Muscle layer of colon (tissue), 2 donors: ENCODE results near the gene CDH9.

ENCODE experiments used
- H3K27ac ChIP-seq: one replicate; pipeline ENCODE4 v1.7.0; 2013; ENCODE audit warnings: low read depth, mild to moderate bottlenecking, low read length, moderate library complexity
- H3K27me3 ChIP-seq, 2 donors: one replicate each; pipeline ENCODE4 v1.7.0; 2013; ENCODE audit warnings: low read length in 2 of 2, mild to moderate bottlenecking in 2 of 2; ENCODE audit not compliant: insufficient read depth in 2 of 2, control insufficient read depth in 1 of 2
- H3K36me3 ChIP-seq: one replicate; pipeline ENCODE4 v1.7.0; 2013; ENCODE audit warnings: mild to moderate bottlenecking, low read length; ENCODE audit not compliant: insufficient read depth
- H3K4me1 ChIP-seq: one replicate; pipeline ENCODE4 v1.7.0; 2013; ENCODE audit warnings: mild to moderate bottlenecking, low read length; ENCODE audit not compliant: insufficient read depth
- H3K4me3 ChIP-seq, 2 donors: one replicate each; pipeline ENCODE4 v1.7.0; 2013; ENCODE audit warnings: low read length in 2 of 2, low read depth in 1 of 2, mild to moderate bottlenecking in 1 of 2, moderate library complexity in 1 of 2
- H3K9ac ChIP-seq: one replicate; pipeline ENCODE4 v1.7.0; 2013; ENCODE audit warnings: low read length
- H3K9me3 ChIP-seq: one replicate; pipeline ENCODE4 v1.7.0; 2013; ENCODE audit warnings: mild to moderate bottlenecking, low read length
- donor health status: abdominal sarcoma.
- donor health status: Adenocarcinoma of cecum.

Gene CDH9

DNA sequence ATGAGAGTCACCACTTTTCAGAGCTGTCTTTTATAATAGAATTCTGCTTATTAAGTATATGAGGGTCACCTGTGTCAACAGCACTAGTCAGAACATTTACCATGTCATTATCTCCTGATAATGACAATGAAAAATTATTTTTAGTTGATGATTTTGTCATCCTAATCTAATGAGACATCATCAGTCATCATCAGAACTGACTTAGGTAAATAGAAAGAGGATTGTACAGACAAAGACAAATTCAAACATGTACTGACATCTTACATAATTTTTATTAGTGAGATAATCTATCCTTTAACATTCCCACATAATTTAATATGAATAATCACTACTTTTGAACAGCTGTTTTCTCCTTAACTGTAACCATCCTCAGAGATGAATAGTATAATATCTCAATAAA lies 22.6 kb downstream of the CDH9 start:
- Histone ChIP-seq H3K4me1 (no peaks in the 10 kb centered on the region), H3K27ac (no peak overlapping the region), H3K9ac (no peak overlapping the region), H3K36me3 (no peaks in the 10 kb centered on the region), H3K4me3 (no peak overlapping the region), H3K27me3 (no peaks in the 10 kb centered on the region), H3K9me3 (no peaks in the 10 kb centered on the region)

DNA sequence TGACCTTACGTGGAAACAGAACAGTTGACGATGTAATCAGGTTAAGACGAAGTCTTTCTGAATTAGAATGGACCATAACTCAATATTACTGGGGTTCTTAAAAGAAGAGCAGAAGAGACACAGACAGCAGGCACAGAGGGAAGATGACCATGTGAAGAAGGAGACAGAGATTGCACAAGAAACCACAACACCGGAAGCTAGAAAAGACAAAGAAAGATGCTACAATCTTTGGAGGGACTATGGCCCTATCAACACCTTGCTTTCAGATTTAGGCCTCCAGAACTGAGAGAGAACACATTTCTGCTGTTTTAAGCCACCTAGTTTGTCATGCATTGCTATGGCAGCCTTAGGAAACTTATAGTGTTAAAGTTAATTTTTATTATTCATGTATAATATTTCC lies 27.1 kb downstream of the CDH9 start:
- Histone ChIP-seq H3K27me3 (no peaks in the 10 kb centered on the region), H3K4me3 (no peak overlapping the region), H3K27ac (no peak overlapping the region)

GRCh38 chr5:27010646-27011045 lies 27.7 kb downstream of the CDH9 start:
- Histone ChIP-seq H3K9me3 (no peaks in the 10 kb centered on the region), H3K27me3 (no peaks in the 10 kb centered on the region), H3K27ac (no peak overlapping the region)

More for the DNA sequence above, 27.1 kb downstream of the CDH9 start:
- Histone ChIP-seq H3K36me3 (no peaks in the 10 kb centered on the region), H3K9ac (no peak overlapping the region), H3K9me3 (no peaks in the 10 kb centered on the region), H3K4me1 (no peaks in the 10 kb centered on the region)

GRCh38 chr5:27009540-27009915 lies 28.9 kb downstream of the CDH9 start:
- H3K9ac ChIP-seq = no peak overlapping the region
- no peak overlapping the region for H3K27ac ChIP-seq
- no peak overlapping the region for H3K4me3 ChIP-seq
- H3K27me3 ChIP-seq = no peaks in the 10 kb centered on the region
- H3K9me3 ChIP-seq = no peaks in the 10 kb centered on the region
- H3K4me1 ChIP-seq = no peaks in the 10 kb centered on the region
- H3K36me3 ChIP-seq = no peaks in the 10 kb centered on the region

More at GRCh38 chr5:27010646-27011045, 27.7 kb downstream of the CDH9 start:
- H3K9ac ChIP-seq = no peak overlapping the region
- no peaks in the 10 kb centered on the region for H3K4me1 ChIP-seq
- no peaks in the 10 kb centered on the region for H3K36me3 ChIP-seq
- H3K4me3 ChIP-seq = no peak overlapping the region

- no peaks in the 10 kb centered on the region for H3K36me3 ChIP-seq
- H3K4me3 ChIP-seq = no peak overlapping the region
- no peak overlapping the region for H3K9ac ChIP-seq
- H3K27ac ChIP-seq = no peak overlapping the region
- no peaks in the 10 kb centered on the region for H3K4me1 ChIP-seq
- no peaks in the 10 kb centered on the region for H3K9me3 ChIP-seq
- no peaks in the 10 kb centered on the region for H3K27me3 ChIP-seq
Measured at GRCh38 chr5:27008604-27009539, 29.5 kb downstream of the CDH9 start.

DNA sequence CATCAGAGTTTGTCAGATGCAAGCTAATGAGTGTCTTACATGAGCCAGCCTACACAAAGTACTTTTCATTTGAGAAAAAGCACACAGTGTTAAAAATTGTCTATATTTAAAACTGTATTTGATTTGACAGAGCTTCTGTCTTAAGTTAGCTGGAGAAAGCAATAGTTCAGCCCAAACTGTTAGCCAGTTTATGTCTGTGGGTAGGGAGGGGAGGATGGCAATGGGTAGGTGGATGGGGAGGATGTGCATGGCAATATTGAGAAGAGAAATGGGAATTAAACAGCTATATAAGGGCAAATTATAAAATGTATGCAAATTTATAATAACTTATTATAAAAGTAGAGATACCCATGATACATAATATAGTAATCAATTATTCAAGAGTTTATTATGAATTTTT lies 31.3 kb downstream of the CDH9 start:
- Histone ChIP-seq H3K4me3 (no peak overlapping the region), H3K4me1 (no peaks in the 10 kb centered on the region), H3K27ac (no peak overlapping the region), H3K36me3 (no peaks in the 10 kb centered on the region), H3K9me3 (no peaks in the 10 kb centered on the region), H3K27me3 (no peaks in the 10 kb centered on the region), H3K9ac (no peak overlapping the region)

- Histone ChIP-seq H3K4me3 (no peak overlapping the region), H3K27me3 (no peaks in the 10 kb centered on the region), H3K4me1 (no peaks in the 10 kb centered on the region), H3K9me3 (no peaks in the 10 kb centered on the region), H3K9ac (no peak overlapping the region), H3K36me3 (no peaks in the 10 kb centered on the region), H3K27ac (no peak overlapping the region)
Measured at GRCh38 chr5:26986985-26987384, 51.4 kb downstream of the CDH9 start.

- H3K27ac ChIP-seq = no peak overlapping the region
Measured at GRCh38 chr5:26981750-26982149, 56.6 kb downstream of the CDH9 start.

DNA sequence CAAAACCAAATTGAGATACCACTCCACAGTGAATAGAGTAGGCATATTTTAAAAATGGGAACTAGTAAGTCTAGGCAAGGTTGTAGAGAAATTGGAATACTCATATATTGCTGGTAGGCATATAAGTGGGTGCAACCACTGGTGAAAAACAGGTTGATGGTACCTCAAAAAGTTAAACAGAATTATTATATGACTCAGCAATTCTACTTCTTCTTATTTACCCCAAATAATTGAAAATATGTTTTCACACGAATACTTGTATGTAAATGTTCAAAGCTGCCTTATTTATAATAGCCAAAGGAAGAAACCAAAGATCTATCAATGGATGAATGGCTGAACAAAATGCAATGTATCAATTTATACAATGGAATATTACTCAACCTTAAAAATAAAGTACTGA lies 79.1 kb downstream of the CDH9 start:
- Histone ChIP-seq H3K4me1 (no peaks in the 10 kb centered on the region), H3K4me3 (no peak overlapping the region), H3K27ac (no peak overlapping the region), H3K9ac (no peak overlapping the region), H3K27me3 (no peaks in the 10 kb centered on the region), H3K36me3 (no peaks in the 10 kb centered on the region), H3K9me3 (no peaks in the 10 kb centered on the region)

More at GRCh38 chr5:26981750-26982149, 56.6 kb downstream of the CDH9 start:
- no peak overlapping the region for H3K9ac ChIP-seq
- H3K9me3 ChIP-seq = no peaks in the 10 kb centered on the region
- no peaks in the 10 kb centered on the region for H3K36me3 ChIP-seq
- H3K4me1 ChIP-seq = no peaks in the 10 kb centered on the region
- no peaks in the 10 kb centered on the region for H3K27me3 ChIP-seq
- H3K4me3 ChIP-seq = no peak overlapping the region

GRCh38 chr5:26955161-26955560 lies 83.2 kb downstream of the CDH9 start:
- Histone ChIP-seq H3K36me3 (no peaks in the 10 kb centered on the region), H3K27me3 (no peaks in the 10 kb centered on the region), H3K9ac (no peak overlapping the region), H3K4me3 (no peak overlapping the region), H3K4me1 (no peaks in the 10 kb centered on the region), H3K27ac (no peak overlapping the region), H3K9me3 (no peaks in the 10 kb centered on the region)

DNA sequence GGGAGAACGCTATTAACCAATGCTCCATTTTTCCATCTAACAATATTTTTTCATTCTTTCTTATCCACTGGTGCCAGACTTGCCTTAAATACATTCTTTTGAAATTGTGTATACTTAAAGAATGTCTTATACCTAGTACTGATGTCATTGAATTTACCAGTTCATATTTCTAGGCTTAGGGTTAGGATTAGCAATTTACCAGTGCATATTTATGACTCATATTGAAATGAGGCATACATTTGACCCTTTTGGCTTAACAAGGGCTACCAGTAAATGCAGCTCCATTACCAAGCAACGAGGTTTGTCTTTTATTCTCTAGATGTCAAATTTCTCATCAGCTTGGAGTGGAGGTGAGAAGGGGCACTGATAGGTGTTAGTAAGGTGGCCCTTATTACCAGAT lies 89.5 kb downstream of the CDH9 start:
- Histone ChIP-seq H3K27me3 (no peaks in the 10 kb centered on the region), H3K9ac (no peak overlapping the region), H3K4me1 (no peaks in the 10 kb centered on the region), H3K4me3 (no peak overlapping the region), H3K36me3 (no peaks in the 10 kb centered on the region), H3K9me3 (no peaks in the 10 kb centered on the region), H3K27ac (no peak overlapping the region)

DNA sequence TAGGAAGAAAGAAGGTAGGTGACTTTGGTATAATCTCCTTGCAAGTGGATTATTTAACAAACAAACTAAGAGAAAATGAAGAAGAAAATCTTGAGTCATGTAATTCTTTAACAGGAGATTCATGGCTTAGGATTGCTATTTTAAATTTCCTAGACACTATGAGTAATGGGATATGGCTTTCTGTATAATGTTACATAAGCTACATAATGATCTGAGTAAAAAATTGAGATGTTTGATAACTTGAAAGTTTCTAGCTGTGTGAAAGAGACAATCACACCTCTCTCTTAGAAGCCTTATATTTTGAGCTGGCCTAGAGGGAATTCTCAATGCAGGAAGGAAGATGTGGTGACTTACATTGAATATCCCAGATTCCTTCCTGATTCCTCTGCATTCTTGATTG lies 92.5 kb downstream of the CDH9 start:
- no peaks in the 10 kb centered on the region for H3K4me1 ChIP-seq
- no peak overlapping the region for H3K4me3 ChIP-seq
- H3K9me3 ChIP-seq = no peaks in the 10 kb centered on the region
- no peak overlapping the region for H3K9ac ChIP-seq
- H3K27ac ChIP-seq = no peak overlapping the region
- H3K27me3 ChIP-seq = no peaks in the 10 kb centered on the region
- H3K36me3 ChIP-seq = no peaks in the 10 kb centered on the region
